HCEC 1CT (cell line): ENCODE data around the gene ANKRD40.
"Not testable (repeated sequence)": the region's sequence is repeated elsewhere in the genome, so short reads cannot be mapped to it uniquely, and the experiment has no call there.

Source experiments
- DNase-seq: peaks from one replicate; pipeline ENCODE4 v3.0.0-alpha.2; 2017

Gene ANKRD40

GRCh38 chr17:50710025-50710424, 2.3 kb upstream of the ANKRD40 start:
- DNase-seq: no peak

- DNase-seq: not testable (repeated sequence)
Observed at GRCh38 chr17:50709053-50709452, 1.3 kb upstream of the ANKRD40 start.

- peak; percentile 47 for DNase-seq
Observed at GRCh38 chr17:50708050-50709000, 611 bp upstream of the ANKRD40 start.

GRCh38 chr17:50703162-50703561, 4.6 kb downstream of the ANKRD40 start:
- no peak for DNase-seq

GRCh38 chr17:50699410-50699809, 8.3 kb downstream of the ANKRD40 start:
- no peak for DNase-seq

- DNase-seq: no peak
Observed at GRCh38 chr17:50697663-50698272, 9.9 kb downstream of the ANKRD40 start.

- DNase-seq: no peak
Observed at GRCh38 chr17:50697062-50697461, 10.7 kb downstream of the ANKRD40 start.

GRCh38 chr17:50696365-50696879, 11.3 kb downstream of the ANKRD40 start:
- no peak for DNase-seq

GRCh38 chr17:50693036-50693682, 14.6 kb downstream of the ANKRD40 start:
- no peak for DNase-seq

GRCh38 chr17:50692448-50693035, 15.2 kb downstream of the ANKRD40 start:
- no peak for DNase-seq

GRCh38 chr17:50691550-50692447, 15.9 kb downstream of the ANKRD40 start:
- no peak for DNase-seq

GRCh38 chr17:50690887-50691549, 16.7 kb downstream of the ANKRD40 start:
- DNase-seq: no peak

- no peak for DNase-seq
Observed at GRCh38 chr17:50689956-50690886, 17.5 kb downstream of the ANKRD40 start.

GRCh38 chr17:50689251-50689650, 18.5 kb downstream of the ANKRD40 start:
- peak; percentile 72 for DNase-seq

GRCh38 chr17:50688245-50688644, 19.5 kb downstream of the ANKRD40 start:
- no peak for DNase-seq

- DNase-seq: no peak
Observed at GRCh38 chr17:50687200-50688066, 20.3 kb downstream of the ANKRD40 start.

- peak; percentile 67 for DNase-seq
Observed at GRCh38 chr17:50686494-50687199, 21.1 kb downstream of the ANKRD40 start.

GRCh38 chr17:50685691-50686493, 21.8 kb downstream of the ANKRD40 start:
- DNase-seq: no peak
